B cell (primary cell): ENCODE results near the gene TNFSF4. TPM values are rescaled to one million over a fixed set of nuclear protein-coding genes. Genes with fewer than 3 reads are reported as not detected.

ENCODE experiments used
- ATAC-seq: fragments of 200-7000 bp; cut with Tn5 transposase; one replicate; pipeline ENCODE4 v1.10.0; 2021; ENCODE audit warnings: low read depth, mild to moderate bottlenecking, moderate number of reproducible peaks, moderate library complexity
- CTCF ChIA-PET: fragments of 350-600 bp; sonication (Branson Sonifier 250); formaldehyde crosslinking; loops from one replicate; lab custom pipeline; 2021; ENCODE audit warnings: antibody characterized with exemption, inconsistent platforms; lab: Charles Lee
- POLR2A ChIA-PET: fragments of 350-600 bp; sonication (Branson Sonifier 250); formaldehyde crosslinking; loops from one replicate; lab custom pipeline; 2021; ENCODE audit warnings: antibody characterized with exemption; lab: Charles Lee
- DNase-seq: peaks from one replicate; pipeline ENCODE4 v3.0.0; 2013
- H2AFZ ChIP-seq: 2 replicates; pipeline ENCODE4 v1.6.1; 2012; ENCODE audit warnings: mild to moderate bottlenecking, low read depth, low read length; ENCODE audit not compliant: insufficient read depth, poor library complexity, severe bottlenecking
- H3K27ac ChIP-seq, 2 donors: 1 replicate in 1 of 2; 2 replicates in 1 of 2; pipeline ENCODE4 v1.5.1; 2012 to 2013; ENCODE audit warnings: low read length in 2 of 2, mild to moderate bottlenecking in 2 of 2, moderate library complexity in 1 of 2
- H3K27me3 ChIP-seq, 4 experiments: fragments of 200-600 bp in 1 of 4; sonication (generic) in 1 of 4; replicated peaks in 1 of 4; 1 replicate in 2 of 4; 2 replicates in 2 of 4; pipeline versions ENCODE4 v1.6.1 to v1.7.0; 2013 to 2016; ENCODE audit warnings: low read length in 3 of 4, mild to moderate bottlenecking in 2 of 4, mixed read lengths in 1 of 4, moderate library complexity in 1 of 4; ENCODE audit not compliant: insufficient read depth in 4 of 4, control insufficient read depth in 3 of 4; ENCODE audit errors: control extremely low read depth in 1 of 4
- H3K36me3 ChIP-seq, 2 experiments: replicated peaks in 1 of 2; 1 replicate in 1 of 2; 2 replicates in 1 of 2; pipeline versions ENCODE4 v1.6.1 to v1.7.1; 2013; ENCODE audit warnings: low read length in 1 of 2; ENCODE audit not compliant: insufficient read depth in 2 of 2, control insufficient read depth in 1 of 2; ENCODE audit errors: control extremely low read depth in 1 of 2, extremely low read depth in 1 of 2
- H3K4me1 ChIP-seq, 2 donors: fragments of 200-600 bp in 1 of 2; sonication (generic) in 1 of 2; 1 replicate in 1 of 2; 2 replicates in 1 of 2; pipeline versions ENCODE4 v1.5.1 to v1.6.1; 2013 to 2017; ENCODE audit warnings: low read length in 2 of 2; ENCODE audit not compliant: control insufficient read depth in 2 of 2, insufficient read depth in 2 of 2
- H3K4me2 ChIP-seq: replicated peaks from 2 replicates; pipeline ENCODE3; 2012; ENCODE audit warnings: mild to moderate bottlenecking, low read depth, low read length; ENCODE audit not compliant: poor library complexity, severe bottlenecking
- H3K4me3 ChIP-seq, 5 experiments: fragments of 200-600 bp in 1 of 5; sonication (generic) in 1 of 5; 1 replicate in 3 of 5; 2 replicates in 2 of 5; pipeline versions ENCODE4 v1.5.1 to v1.7.0; 2011 to 2016; ENCODE audit warnings: low read length in 4 of 5, mild to moderate bottlenecking in 4 of 5, low read depth in 2 of 5, control low read depth in 1 of 5, moderate library complexity in 1 of 5; ENCODE audit not compliant: insufficient read depth in 1 of 5; ENCODE audit errors: control extremely low read depth in 1 of 5, extremely low read depth in 1 of 5
- H3K79me2 ChIP-seq: fragments of 200-600 bp; sonication (generic); one replicate; pipeline ENCODE4 v1.6.0; 2016; ENCODE audit warnings: low read length; ENCODE audit not compliant: control insufficient read depth, insufficient read depth
- H3K9ac ChIP-seq: fragments of 200-600 bp; sonication (generic); 2 replicates; pipeline ENCODE4 v1.6.1; 2017; ENCODE audit warnings: mild to moderate bottlenecking, low read length, moderate library complexity
- H3K9me3 ChIP-seq, 3 donors: one replicate each; pipeline versions ENCODE4 v1.6.1 to v1.7.1; 2013; ENCODE audit warnings: low read length in 2 of 3; ENCODE audit not compliant: control insufficient read depth in 2 of 3, insufficient read depth in 1 of 3; ENCODE audit errors: control extremely low read depth in 1 of 3
- H4K20me1 ChIP-seq: 2 replicates; pipeline ENCODE4 v1.6.0; 2012; ENCODE audit warnings: mild to moderate bottlenecking, low read length; ENCODE audit not compliant: insufficient read depth, control insufficient read depth, poor library complexity, severe bottlenecking
- H3K27ac Mint-ChIP-seq: one replicate; pipeline ENCODE4 v1.8.0; 2021; ENCODE audit warnings: mixed read lengths
- H3K27me3 Mint-ChIP-seq: one replicate; pipeline ENCODE4 v1.8.0; 2021; ENCODE audit warnings: mixed read lengths
- H3K4me1 Mint-ChIP-seq: one replicate; pipeline ENCODE4 v1.8.0; 2021; ENCODE audit warnings: mixed read lengths
- H3K4me3 Mint-ChIP-seq: one replicate; pipeline ENCODE4 v1.8.0; 2021; ENCODE audit warnings: mixed read lengths
- H3K9me3 Mint-ChIP-seq: one replicate; pipeline ENCODE4 v1.8.0; 2022; ENCODE audit warnings: mixed read lengths; ENCODE audit not compliant: insufficient read depth
- EZH2 ChIP-seq: IDR thresholded peaks from 2 replicates; pipeline ENCODE4 v1.6.1; 2012; ENCODE audit warnings: borderline replicate concordance, low read depth, mild to moderate bottlenecking, moderate library complexity, low read length; ENCODE audit not compliant: insufficient read depth, poor library complexity, severe bottlenecking
- WGBS: methylation state at CpG from one replicate; pipeline ENCODE4 v1.1.5; 2013; ENCODE audit warnings: missing lambda C conversion rate; ENCODE audit not compliant: insufficient coverage; 5-methylcytosine and 5-hydroxymethylcytosine counted together
- intact Hi-C: fragments of 100-400 bp; cut with micrococcal nuclease; formaldehyde crosslinking; loops from one replicate; pipeline ENCODE4 v1.10.0; 2022
- polyA plus RNA-seq: library from polyadenylated mRNA; depleted of rRNA; stranded (reverse); fragments of >200 nt; gene quantifications from 2 replicates; pipeline ENCODE4 v1.2.3, GENCODE V29; 2012
- total RNA-seq, 2 donors: library from RNA; stranded (reverse); fragments of 120-200 nt in 1 of 2; gene quantifications; 1 replicate in 1 of 2; 2 replicates in 1 of 2; pipeline versions ENCODE4 v1.2.3 to v1.2.4, GENCODE V29; 2013 to 2022
- TF ChIP-seq, protein P1 (sequence below): fragments of 200-600 bp; IDR thresholded peaks from one replicate; pipeline ENCODE4 v1.8.0; 2022; ENCODE audit warnings: antibody characterized with exemption, mild to moderate bottlenecking

The TNFSF4 gene
- total and polyA plus RNA-seq, 2 donors (not counting 1 experiment from before 2014, with no cell fraction given): 1.0 to 1.5 TPM

DNA sequence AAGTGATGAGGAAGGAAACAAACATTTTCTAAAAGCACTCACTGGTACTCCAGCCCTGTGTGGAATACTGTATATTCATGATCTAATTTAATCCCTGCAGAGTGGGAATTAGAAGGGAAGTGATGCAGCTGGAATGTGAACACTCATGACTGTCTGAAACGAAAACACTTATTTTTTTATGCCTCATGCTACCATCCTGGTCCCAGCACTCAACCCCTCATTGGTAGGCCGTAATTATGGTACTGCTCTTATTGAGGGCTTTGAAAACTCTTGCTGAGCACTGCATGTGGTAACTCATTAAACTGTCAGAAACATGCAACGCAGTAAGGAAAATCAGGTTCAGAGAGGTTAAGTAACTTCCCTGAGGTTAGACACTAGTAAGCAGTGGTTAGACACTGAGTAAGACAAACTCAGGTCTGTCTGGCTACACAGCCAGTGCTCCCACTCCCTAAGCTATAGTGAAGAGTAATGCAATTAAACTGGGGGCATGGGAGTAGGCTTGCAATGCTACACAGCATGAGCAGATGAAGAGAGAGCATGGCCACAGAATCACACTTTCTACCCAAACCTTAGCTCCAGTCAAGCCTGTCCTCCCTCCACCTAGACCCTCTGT lies 17.3 kb upstream of the TNFSF4 start:
- Histone ChIP-seq H4K20me1 (no peaks in the 10 kb centered on the region), H3K9ac (no peak overlapping the region), H3K79me2 (no peaks in the 10 kb centered on the region), H3K4me1 (peaks cover 0 to 8% of the 10 kb centered on the region in 2 donors), H3K36me3 (no peaks in the 10 kb centered on the region), H3K9me3 (peaks cover 0 to 7% (median 0%) of the 10 kb centered on the region in 3 donors), H3K4me2 (no peak overlapping the region), H3K27ac (no peak overlapping the region), H3K27me3 (no peaks in the 10 kb centered on the region), H2AFZ (no peak overlapping the region), H3K4me3 (no peak overlapping the region)
- H3K9me3 Mint-ChIP-seq: peaks cover 8% of the 10 kb centered on the region
- no peak overlapping the region for H3K4me3 Mint-ChIP-seq
- CTCF ChIA-PET: interaction anchor here (0.7 kb wide), 1 partner anchor 12 kb away, joined by 4 read pairs; no protein-coding TSS in a partner anchor
- peaks cover 13% of the 10 kb centered on the region for H3K4me1 Mint-ChIP-seq
- WGBS: 100% methylated on average over 2 of the region's 3 CpGs
- POLR2A ChIA-PET: no interaction called here
- H3K27ac Mint-ChIP-seq: no peak overlapping the region
- no peak for TF ChIP-seq EZH2
- TF ChIP-seq, protein P1, sequence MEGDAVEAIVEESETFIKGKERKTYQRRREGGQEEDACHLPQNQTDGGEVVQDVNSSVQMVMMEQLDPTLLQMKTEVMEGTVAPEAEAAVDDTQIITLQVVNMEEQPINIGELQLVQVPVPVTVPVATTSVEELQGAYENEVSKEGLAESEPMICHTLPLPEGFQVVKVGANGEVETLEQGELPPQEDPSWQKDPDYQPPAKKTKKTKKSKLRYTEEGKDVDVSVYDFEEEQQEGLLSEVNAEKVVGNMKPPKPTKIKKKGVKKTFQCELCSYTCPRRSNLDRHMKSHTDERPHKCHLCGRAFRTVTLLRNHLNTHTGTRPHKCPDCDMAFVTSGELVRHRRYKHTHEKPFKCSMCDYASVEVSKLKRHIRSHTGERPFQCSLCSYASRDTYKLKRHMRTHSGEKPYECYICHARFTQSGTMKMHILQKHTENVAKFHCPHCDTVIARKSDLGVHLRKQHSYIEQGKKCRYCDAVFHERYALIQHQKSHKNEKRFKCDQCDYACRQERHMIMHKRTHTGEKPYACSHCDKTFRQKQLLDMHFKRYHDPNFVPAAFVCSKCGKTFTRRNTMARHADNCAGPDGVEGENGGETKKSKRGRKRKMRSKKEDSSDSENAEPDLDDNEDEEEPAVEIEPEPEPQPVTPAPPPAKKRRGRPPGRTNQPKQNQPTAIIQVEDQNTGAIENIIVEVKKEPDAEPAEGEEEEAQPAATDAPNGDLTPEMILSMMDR: no peak
- intact Hi-C loops: no loop called here
- no peaks in the 10 kb centered on the region for H3K27me3 Mint-ChIP-seq
- DNase-seq (no peak), ATAC-seq (no peak)

DNA sequence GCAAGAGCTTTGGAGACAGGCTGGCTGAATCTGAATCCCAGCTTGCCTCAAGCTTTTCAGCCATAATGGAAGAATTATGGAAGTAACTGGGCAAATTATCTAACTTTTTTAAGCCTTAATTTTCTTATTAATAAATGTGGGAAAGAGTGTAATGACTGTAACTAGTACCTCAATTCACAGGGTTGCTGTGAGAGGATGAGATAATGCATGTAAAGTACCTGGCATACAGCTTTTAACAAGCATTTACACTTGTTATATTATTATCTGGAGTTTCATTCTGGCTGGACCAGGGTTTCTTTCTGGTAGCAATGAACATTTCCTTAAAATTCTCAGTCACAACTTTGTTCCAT lies 15.9 kb upstream of the TNFSF4 start:
- no peaks in the 10 kb centered on the region for H3K36me3 ChIP-seq
- CTCF ChIA-PET: interaction anchor here (0.6 to 1.2 kb wide), 2 partner anchors 197 to 397 kb away, joined by 3 read pairs; no protein-coding TSS in a partner anchor
- no peaks in the 10 kb centered on the region for H3K27me3 ChIP-seq
- H3K27me3 Mint-ChIP-seq: no peaks in the 10 kb centered on the region
- no peak for DNase-seq
- H3K4me1 ChIP-seq: peaks cover 0 to 8% of the 10 kb centered on the region in 2 donors
- no peaks in the 10 kb centered on the region for H4K20me1 ChIP-seq
- H3K4me3 Mint-ChIP-seq: no peak overlapping the region
- no peaks in the 10 kb centered on the region for H3K9me3 Mint-ChIP-seq
- no peak overlapping the region for H3K9ac ChIP-seq
- no peak for ATAC-seq
- peaks cover 0 to 7% (median 0%) of the 10 kb centered on the region in 3 donors for H3K9me3 ChIP-seq
- H3K27ac ChIP-seq: no peak overlapping the region
- POLR2A ChIA-PET: no interaction called here
- TF ChIP-seq, protein P1: no peak
- no peak for TF ChIP-seq EZH2
- peaks cover 13% of the 10 kb centered on the region for H3K4me1 Mint-ChIP-seq
- H3K79me2 ChIP-seq: no peaks in the 10 kb centered on the region
- intact Hi-C loops: no loop called here
- no peak overlapping the region for H3K4me2 ChIP-seq
- no peak overlapping the region for H3K27ac Mint-ChIP-seq
- H3K4me3 ChIP-seq: no peak overlapping the region
- no peak overlapping the region for H2AFZ ChIP-seq
